ENCODE data around the gene RNF225.

GRCh38 chr19:58366585-58367430 is 28.6 kb upstream of the RNF225 start:
- TF ChIP-seq CTCF (IDR thresholded peaks at IDR 0.05; ENCODE audit: low read length) (no peak), EZH2 (optimal IDR thresholded peaks at IDR 0.05; ENCODE audit: low read depth, low read length) (no peak)
